SKM-1 treated with dmso at 0.1 percent for 144 hours (cell line): ENCODE results near the gene TTC7B.

Source experiments
- DNase-seq: peaks from one replicate; lab custom pipeline; 2025; ENCODE audit not compliant: unreplicated experiment; lab: John Stamatoyannopoulos, UW

The TTC7B gene

GRCh38 chr14:90626550-90626949 is 189.7 kb downstream of the TTC7B start:
- no peak for DNase-seq

DNA sequence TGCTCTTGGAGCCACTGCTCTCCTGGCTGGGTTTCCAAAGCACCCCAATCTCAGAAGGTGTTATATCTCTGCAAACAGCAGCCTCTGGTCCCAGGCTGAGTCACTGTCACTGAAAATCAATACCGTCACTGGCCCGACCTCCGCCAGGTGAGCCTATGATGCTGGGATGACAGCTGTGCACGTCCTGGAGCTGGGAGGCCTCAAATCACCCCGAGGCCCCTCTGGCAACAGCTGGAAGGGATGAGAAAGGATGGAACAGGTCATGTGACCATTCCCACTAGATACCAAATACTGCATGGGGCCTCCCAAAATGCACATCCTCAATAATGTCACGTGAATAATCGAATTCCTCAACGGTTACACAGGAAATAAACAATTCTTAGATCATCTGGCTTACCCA is 190.8 kb downstream of the TTC7B start:
- no peak for DNase-seq

DNA sequence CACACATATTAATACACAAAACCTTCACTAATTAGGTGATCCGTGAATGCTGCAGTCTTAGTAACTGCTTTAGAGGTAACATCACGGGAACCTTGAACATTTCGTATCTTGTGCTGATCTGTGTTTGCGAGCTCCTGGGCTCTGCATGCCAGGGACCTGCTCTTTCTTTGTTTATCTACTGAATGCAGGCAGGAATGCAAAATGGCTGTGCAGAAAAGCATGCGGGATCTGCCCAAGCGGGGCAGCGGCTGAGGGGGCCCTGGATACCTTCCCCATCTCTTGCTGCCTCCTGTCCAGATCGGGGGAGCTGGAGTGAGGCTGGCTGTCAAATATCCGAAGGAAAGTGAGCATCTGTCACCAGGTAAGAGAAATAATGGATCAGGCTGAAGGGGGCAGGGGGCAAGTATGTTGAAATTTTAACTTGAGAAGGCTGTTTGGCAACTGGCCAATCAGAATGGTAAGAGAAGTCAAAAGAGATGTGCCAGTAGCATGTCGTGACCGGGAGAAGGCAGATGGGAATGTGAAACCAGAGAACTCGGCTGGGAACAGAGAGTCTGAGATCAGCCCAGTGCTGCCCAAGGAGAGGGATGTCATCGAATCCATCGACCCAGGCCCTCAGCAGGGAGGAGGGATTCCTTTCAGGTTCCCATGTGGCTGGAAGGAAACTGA is 191.4 kb downstream of the TTC7B start:
- no peak for DNase-seq

GRCh38 chr14:90624227-90624626 is 192.0 kb downstream of the TTC7B start:
- no peak for DNase-seq

DNA sequence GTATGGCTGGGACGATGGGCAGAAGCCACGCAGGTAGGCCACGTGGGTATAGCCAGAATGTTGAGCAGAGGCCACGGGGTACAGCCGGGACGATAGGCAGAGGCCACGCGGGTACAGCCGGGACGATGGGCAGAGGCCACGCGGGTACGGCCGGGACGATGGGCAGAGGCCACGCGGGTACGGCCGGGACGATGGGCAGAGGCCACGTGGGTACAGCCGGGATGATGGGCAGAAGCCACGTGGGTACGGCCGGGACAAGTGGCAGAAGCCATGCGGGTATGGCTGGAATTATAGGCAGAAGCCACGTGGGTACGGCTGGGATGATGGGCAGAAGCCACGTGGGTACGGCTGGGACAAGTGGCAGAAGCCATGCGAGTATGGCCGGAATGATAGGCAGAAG is 195.0 kb downstream of the TTC7B start:
- no peak for DNase-seq

DNA sequence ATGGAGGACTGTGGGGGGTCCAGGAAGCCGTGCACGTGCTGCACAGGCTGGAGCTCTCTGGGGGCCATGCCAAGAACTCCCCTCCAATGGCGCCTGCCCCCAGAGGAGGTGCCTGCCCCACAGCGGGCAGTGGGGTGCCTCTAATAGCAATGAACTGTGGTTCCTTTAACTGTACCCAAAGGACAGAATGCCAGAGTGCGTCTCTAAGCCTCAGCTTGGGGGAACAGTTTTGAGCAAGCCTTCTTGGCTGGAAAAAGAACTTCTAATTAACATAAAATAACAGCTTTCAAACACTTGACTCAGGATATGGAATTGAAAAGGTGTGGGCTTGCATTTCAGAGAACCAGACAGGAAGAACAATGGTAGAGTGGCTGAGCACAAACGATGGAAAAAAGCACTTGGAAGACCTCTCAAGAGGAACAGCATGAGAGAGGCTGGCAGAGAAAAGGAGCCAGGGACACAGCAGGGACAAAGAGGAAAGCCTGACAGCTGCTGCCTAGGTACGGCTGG is 195.6 kb downstream of the TTC7B start:
- DNase-seq = no peak

DNA sequence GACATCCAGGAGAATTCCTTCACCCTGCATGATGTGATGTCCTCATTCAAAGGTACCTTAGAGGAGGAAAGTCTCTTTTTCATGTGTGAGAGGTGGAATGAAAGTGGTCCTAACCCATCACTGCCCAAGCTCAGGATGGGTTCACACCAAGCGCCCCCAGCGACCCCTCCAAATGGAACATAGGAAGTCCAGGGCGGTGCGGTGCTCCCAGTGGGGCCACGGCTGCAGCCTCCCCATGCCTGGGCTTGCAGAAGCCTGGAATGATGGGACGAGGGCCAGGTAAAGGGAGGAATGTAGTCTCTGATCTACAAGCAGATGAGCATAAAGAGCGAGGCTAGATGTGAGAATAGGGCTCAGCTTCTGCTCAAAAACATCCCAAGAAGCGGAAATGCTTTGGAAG is 196.3 kb downstream of the TTC7B start:
- no peak for DNase-seq

DNA sequence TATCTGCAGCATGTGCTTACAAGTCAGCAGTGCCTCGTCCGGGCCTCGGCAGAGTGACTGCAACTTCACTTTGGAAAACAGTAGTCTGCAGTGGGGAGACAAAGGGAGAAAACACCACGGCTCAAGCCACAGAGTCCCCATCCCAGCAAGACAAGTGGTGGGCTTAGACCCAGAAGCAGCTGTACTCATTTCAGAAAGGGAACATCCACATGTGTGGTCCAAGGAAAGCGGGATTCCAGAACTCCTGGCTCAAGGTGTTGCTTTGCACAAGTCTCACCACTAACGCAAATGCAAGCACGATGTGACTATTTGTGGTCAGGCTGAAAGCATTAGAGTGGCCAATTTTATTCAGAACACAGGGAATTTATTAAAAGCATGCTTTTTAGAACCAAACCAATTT is 198.3 kb downstream of the TTC7B start:
- DNase-seq = no peak

- DNase-seq = no peak
Observed at GRCh38 chr14:90616881-90617280, 199.3 kb downstream of the TTC7B start.

DNA sequence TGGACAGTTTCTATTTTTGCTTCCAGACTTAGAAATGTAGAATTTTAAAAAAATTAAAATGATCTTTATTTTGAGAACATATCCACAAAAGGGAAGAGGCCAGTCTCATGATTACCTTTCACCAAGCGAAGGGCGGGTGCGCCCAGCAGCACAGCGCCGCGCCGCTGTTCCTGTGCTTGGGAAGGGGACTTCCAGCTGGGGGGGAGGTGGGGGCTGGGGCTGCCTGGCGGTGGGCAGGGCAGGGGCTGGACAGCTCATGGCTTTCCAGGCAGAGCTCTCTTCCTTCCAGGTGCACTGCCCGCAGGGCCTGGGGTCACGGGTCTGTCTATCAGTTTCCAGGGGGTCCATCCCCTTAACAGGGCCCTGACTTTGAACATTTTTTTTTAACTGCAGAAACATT is 199.9 kb downstream of the TTC7B start:
- no peak for DNase-seq

GRCh38 chr14:90615517-90616060 is 200.6 kb downstream of the TTC7B start:
- no peak for DNase-seq

DNA sequence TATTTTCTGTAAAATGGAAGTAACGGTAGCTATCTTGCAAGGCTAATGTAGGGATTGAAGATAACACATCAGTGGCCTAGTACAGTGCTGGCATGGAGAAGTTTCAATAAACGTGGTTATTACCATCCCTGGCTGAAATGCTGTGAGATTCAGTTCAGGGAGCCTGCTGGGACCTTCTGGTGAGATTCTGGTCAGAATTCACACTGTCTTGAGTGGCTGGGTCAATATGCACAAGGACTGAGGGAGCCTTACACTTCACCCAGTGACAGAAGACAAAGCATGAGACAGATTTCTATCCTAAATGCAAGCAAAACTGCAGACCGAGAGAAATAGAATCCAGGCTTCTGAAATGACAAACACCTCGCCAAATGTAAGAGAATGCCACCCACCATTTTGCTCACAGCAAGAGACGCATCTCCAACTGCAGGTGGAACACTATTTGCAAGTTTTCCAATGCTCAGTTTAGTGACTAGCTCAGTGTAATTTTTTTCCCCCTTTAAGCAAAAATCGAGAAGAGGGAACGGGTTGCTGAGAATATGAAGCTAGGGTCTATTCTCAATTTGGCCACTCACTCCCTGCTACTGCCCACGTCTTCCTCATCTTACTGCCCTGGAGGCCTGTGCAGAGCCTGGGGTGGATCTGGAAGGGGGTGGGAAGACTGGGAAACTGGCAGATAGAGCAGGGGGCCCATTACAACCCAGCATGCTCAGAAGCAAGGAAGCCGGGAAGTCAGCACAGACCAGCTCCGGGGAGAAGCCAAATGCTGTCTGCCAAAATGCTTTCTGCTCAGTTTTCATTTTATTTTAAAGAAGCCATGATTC is 201.3 kb downstream of the TTC7B start:
- DNase-seq = no peak

DNA sequence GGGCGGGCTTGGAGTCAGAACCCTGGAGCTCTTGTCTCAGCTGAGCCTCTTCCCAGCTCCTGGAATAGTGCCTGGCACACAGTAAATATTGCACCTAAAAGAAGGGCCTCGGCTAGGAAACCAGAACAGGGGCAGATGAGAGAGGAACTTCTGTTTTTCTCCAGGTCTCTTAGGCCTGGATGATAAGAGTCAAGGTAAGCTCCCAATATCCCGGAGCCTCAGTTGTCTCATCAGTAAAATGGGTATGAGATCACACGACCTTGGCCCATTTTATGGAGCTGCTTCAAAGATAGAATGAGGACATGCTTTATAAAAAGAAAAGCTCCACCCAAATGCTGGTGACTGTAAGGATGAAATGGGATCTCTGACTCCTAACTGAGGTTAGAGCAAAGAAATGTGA is 202.2 kb downstream of the TTC7B start:
- DNase-seq = no peak

GRCh38 chr14:90613453-90613852 is 202.8 kb downstream of the TTC7B start:
- DNase-seq = no peak

GRCh38 chr14:90612801-90613200 is 203.4 kb downstream of the TTC7B start:
- DNase-seq = no peak

GRCh38 chr14:90611936-90612335 is 204.3 kb downstream of the TTC7B start:
- DNase-seq = no peak

- no peak for DNase-seq
Observed at GRCh38 chr14:90611501-90611900, 204.7 kb downstream of the TTC7B start.

DNA sequence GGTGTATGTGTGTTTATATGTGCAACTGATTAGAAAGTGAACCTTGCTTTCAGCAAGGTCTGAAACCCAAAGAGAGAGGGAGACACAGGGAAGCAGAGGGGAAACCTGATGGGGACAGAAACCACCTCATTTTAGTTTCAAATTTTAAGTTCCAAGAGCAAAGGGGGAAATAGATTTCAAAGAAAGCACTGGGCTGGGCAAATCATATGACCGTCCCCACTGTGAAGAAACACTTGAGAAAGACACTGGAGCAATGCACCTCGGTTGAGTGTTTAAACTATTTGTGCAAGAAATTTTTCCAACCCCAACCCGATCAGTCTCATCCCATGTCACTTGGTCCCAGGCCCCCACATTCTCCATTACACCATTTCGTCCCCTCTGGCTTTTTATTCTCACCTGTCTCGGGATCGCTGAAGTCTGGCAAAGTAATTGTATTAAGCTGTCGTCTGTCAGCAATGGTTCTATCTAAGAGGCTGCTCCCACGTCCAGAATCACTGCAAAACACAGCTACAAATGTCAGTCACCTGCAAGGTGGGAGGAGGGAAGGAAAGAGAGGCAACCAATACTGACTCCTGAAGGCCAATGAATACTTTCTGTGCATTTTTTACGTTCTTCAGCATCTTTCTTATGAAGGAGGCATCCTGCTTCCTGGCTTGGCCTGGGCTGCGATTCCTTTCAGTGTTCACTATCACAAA is 205.7 kb downstream of the TTC7B start:
- no peak for DNase-seq

DNA sequence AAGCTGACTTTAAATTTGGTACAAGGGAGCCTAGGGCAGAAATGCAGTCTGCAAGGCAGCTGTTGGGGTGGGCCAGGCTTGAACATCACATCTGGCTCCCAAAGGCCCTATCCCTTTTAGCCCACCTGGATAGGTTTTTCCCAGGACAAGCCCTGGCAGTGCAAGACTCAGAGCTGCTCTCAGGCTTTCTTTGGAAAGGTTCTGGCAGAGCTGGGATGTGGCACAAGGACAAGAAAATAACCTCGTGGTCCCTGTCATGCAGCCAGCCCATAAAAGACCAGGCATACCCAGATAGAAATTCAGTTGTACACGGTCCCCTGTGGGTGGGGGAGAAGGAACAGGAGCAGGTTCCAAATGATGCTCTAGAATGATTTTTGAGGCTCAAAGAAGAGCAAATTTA is 206.9 kb downstream of the TTC7B start:
- DNase-seq = no peak

- DNase-seq = no peak
Observed at GRCh38 chr14:90608929-90609341, 207.3 kb downstream of the TTC7B start.

- no peak for DNase-seq
Observed at GRCh38 chr14:90608281-90608680, 207.9 kb downstream of the TTC7B start.

DNA sequence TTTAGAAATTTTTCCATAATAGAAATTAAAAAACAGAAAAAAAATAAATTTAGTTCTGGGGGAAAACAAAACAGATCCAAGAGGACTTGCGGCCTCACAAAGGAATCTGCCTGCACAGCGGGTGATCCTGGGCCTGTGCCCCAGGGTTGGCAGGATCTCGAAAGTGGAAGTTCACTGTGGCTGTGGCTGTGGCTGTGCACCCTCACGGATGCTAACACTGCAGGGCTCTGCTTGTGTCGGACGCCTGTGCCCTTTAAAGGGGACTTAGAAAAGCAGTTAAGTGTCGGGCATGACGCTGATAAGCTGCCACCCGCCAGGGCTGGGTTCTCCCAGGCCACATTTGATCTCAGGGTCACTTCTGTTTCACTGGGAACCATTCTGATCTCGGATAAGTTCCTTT is 209.1 kb downstream of the TTC7B start:
- DNase-seq = no peak
